Activated CD8-positive, alpha-beta T cell treated with anti-CD3 and anti-CD28 coated beads for 36 hours (primary cell): ENCODE measurements around the gene GEMIN4. TPM values are rescaled to one million over a fixed set of nuclear protein-coding genes. Genes with fewer than 3 reads are reported as not detected.
A peak's percentile ranks its signal among the peaks of the same experiment; 100 is the strongest.

Source experiments
- ATAC-seq: fragments of 200-7000 bp; cut with Tn5 transposase; one replicate; pipeline ENCODE4 v1.10.0; 2021; ENCODE audit warnings: mild to moderate bottlenecking, moderate library complexity
- CTCF ChIA-PET: fragments of 350-600 bp; sonication (Branson Sonifier 250); formaldehyde crosslinking; loops from one replicate; lab custom pipeline; 2021; ENCODE audit warnings: antibody characterized with exemption; lab: Charles Lee
- POLR2A ChIA-PET: fragments of 350-600 bp; sonication (Branson Sonifier 250); formaldehyde crosslinking; loops from one replicate; lab custom pipeline; 2021; ENCODE audit warnings: antibody characterized with exemption; lab: Charles Lee
- DNase-seq: peaks from one replicate; pipeline ENCODE4 v3.0.0-alpha.2; 2020
- H3K27ac Mint-ChIP-seq: one replicate; pipeline ENCODE4 v1.8.0; 2021; ENCODE audit warnings: mild to moderate bottlenecking, mixed read lengths
- H3K27me3 Mint-ChIP-seq: one replicate; pipeline ENCODE4 v1.8.0; 2021; ENCODE audit warnings: mixed read lengths
- H3K36me3 Mint-ChIP-seq: one replicate; pipeline ENCODE4 v1.8.0; 2021; ENCODE audit warnings: low read depth, mixed read lengths
- H3K4me1 Mint-ChIP-seq: one replicate; pipeline ENCODE4 v1.8.0; 2021; ENCODE audit warnings: low read depth, mixed read lengths
- H3K4me3 Mint-ChIP-seq: one replicate; pipeline ENCODE4 v1.8.0; 2021; ENCODE audit warnings: mild to moderate bottlenecking, moderate library complexity, mixed read lengths
- H3K9me3 Mint-ChIP-seq: one replicate; pipeline ENCODE4 v1.8.0; 2021; ENCODE audit warnings: mixed read lengths
- CTCF ChIP-seq: fragments of 200-600 bp; IDR thresholded peaks from one replicate; pipeline ENCODE4 v1.8.0; 2022; ENCODE audit warnings: antibody characterized with exemption, mild to moderate bottlenecking
- intact Hi-C: fragments of 100-400 bp; cut with micrococcal nuclease; formaldehyde crosslinking; loops from one replicate; pipeline ENCODE4 v1.10.0; 2022
- total RNA-seq, 2 experiments: library from RNA; stranded (reverse); gene quantifications; one replicate each; pipeline ENCODE4 v1.2.3, GENCODE V29; 2021

Gene GEMIN4
- total RNA-seq, 2 experiments from 2014 or later: 52.8 to 55.8 TPM

DNA sequence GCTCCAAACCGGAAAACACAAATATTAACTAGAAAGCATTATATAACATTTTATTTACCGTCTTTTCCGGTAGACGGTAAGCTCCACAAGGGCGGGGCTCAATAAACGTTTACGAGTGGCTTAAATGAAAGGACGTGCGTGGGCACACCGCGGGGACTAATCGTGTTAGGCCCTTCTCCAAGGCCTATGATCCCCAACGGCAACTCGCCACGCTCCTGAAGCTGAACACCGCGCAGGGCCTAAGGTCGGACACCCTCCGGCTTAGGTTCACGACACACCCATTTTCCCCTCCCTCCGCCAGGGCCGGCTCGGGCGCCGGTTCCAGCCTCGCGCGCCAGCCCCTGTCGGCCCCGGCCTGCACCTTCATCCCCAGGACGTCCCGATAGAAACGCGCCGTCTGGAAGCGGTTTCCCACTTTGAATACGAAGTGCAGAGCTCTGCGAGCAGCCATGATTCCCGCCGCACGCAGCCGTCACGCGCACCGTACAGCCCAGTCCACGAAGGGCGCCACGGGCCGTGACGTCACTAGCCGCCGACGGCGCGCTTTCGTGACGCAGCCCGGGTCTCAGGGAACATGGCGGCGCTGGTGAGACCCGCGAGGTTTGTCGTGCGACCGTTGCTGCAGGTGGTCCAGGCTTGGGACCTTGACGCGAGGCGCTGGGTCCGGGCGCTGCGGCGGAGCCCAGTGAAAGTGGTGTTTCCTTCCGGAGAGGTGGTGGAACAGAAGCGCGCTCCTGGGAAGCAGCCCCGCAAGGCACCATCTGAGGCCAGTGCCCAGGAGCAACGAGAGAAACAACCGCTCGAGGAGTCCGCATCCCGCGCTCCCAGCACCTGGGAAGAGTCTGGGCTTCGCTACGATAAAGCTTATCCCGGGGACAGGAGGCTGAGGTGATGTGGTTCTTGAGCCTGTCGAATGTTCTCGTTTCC, 30.0 kb upstream of the GEMIN4 start, which contains the start of the genes GLOD4 and MRM3:
Gene GLOD4 (minus strand): TSS at position 476 of the 927 bp plus-strand sequence. CDS start 25 bp downstream, at position 451.
Gene MRM3 (plus strand): TSS at position 549 of the 927 bp plus-strand sequence. CDS start 26 bp downstream, at position 575.
- ChIA-PET POLR2A (interaction anchor here (0.5 to 3.1 kb wide), 22 partner anchors 8 to 431 kb away, joined by 3 to 34 read pairs (median 4); partner anchors contain the start of genes GEMIN4, NXN, TIMM22 and VPS53), CTCF (interaction anchor here (0.7 to 2.6 kb wide), 13 partner anchors 8 to 370 kb away, joined by 3 to 10 read pairs (median 3); partner anchors contain the start of gene TIMM22)
- H3K9me3 Mint-ChIP-seq: no peaks in the 10 kb centered on the region
- DNase-seq (peak; percentile 96), ATAC-seq (peak; percentile 95)
- no peaks in the 10 kb centered on the region for H3K27me3 Mint-ChIP-seq
- intact Hi-C loops: no loop called here
- H3K36me3 Mint-ChIP-seq: peaks cover 33% of the 10 kb centered on the region
- peak; percentile 15 for TF ChIP-seq CTCF
- peak within 1 kb of the TSS; percentile 96 for H3K27ac Mint-ChIP-seq
- peaks cover 32% of the 10 kb centered on the region for H3K4me1 Mint-ChIP-seq
- peak within 1 kb of the TSS; percentile 89 for H3K4me3 Mint-ChIP-seq

GRCh38 chr17:778096-778495, 26.0 kb upstream of the GEMIN4 start:
- Mint-ChIP-seq H3K4me1 (peaks cover 29% of the 10 kb centered on the region), H3K36me3 (peaks cover 54% of the 10 kb centered on the region), H3K27ac (peak overlapping the region; percentile 16), H3K4me3 (no peak overlapping the region), H3K27me3 (no peaks in the 10 kb centered on the region), H3K9me3 (no peaks in the 10 kb centered on the region)
- ChIA-PET CTCF (interaction anchor here (1.5 to 1.8 kb wide), 2 partner anchors 78 to 203 kb away, joined by 5 to 6 read pairs; no protein-coding TSS in a partner anchor), POLR2A (no interaction called here)
- ATAC-seq (no peak), DNase-seq (no peak)
- no peak for TF ChIP-seq CTCF
- intact Hi-C loops: no loop called here

GRCh38 chr17:774313-774584, 22.2 kb upstream of the GEMIN4 start:
- Mint-ChIP-seq H3K4me1 (peaks cover 22% of the 10 kb centered on the region), H3K36me3 (peaks cover 63% of the 10 kb centered on the region), H3K27me3 (no peaks in the 10 kb centered on the region), H3K27ac (peak overlapping the region; percentile 82), H3K4me3 (no peak overlapping the region), H3K9me3 (no peaks in the 10 kb centered on the region)
- ChIA-PET CTCF (interaction anchor here (1.2 to 1.8 kb wide), 2 partner anchors 8 to 21 kb away, joined by 3 to 5 read pairs; partner anchors contain the start of genes GEMIN4, GLOD4 and MRM3), POLR2A (interaction anchor here (1.0 kb wide), 1 partner anchor 9 kb away, joined by 3 read pairs; no protein-coding TSS in a partner anchor)
- no peak for ATAC-seq
- no peak for TF ChIP-seq CTCF
- DNase-seq: no peak
- intact Hi-C loops: no loop called here

- Mint-ChIP-seq H3K9me3 (no peaks in the 10 kb centered on the region), H3K27me3 (no peaks in the 10 kb centered on the region), H3K36me3 (peaks cover 64% of the 10 kb centered on the region), H3K4me3 (peak overlapping the region; percentile 38), H3K27ac (peak overlapping the region; percentile 82), H3K4me1 (peaks cover 22% of the 10 kb centered on the region)
- ATAC-seq (peak; percentile 34), DNase-seq (peak; percentile 41)
- TF ChIP-seq CTCF: no peak
- ChIA-PET POLR2A (interaction anchor here (0.8 to 1.1 kb wide), 3 partner anchors 8 to 12 kb away, joined by 3 to 6 read pairs (median 5); partner anchors contain the start of genes GLOD4 and MRM3), CTCF (interaction anchor here (1.2 to 1.8 kb wide), 4 partner anchors 8 to 283 kb away, joined by 3 to 6 read pairs (median 5); partner anchors contain the start of genes GEMIN4, GLOD4, MRM3 and TIMM22)
- intact Hi-C loops: no loop called here
Measured at GRCh38 chr17:773467-774312, 21.6 kb upstream of the GEMIN4 start.
